Fibroblast of gingiva (primary cell): ENCODE results near the gene UVRAG.
A peak's percentile ranks its signal among the peaks of the same experiment; 100 is the strongest.
"Not testable (repeated sequence)": the region's sequence is repeated elsewhere in the genome, so short reads cannot be mapped to it uniquely, and the experiment has no call there.

Source experiments
- DNase-seq: peaks from one replicate; pipeline ENCODE4 v3.0.0-alpha.2; 2011; ENCODE audit warnings: low read depth

The UVRAG gene

DNA sequence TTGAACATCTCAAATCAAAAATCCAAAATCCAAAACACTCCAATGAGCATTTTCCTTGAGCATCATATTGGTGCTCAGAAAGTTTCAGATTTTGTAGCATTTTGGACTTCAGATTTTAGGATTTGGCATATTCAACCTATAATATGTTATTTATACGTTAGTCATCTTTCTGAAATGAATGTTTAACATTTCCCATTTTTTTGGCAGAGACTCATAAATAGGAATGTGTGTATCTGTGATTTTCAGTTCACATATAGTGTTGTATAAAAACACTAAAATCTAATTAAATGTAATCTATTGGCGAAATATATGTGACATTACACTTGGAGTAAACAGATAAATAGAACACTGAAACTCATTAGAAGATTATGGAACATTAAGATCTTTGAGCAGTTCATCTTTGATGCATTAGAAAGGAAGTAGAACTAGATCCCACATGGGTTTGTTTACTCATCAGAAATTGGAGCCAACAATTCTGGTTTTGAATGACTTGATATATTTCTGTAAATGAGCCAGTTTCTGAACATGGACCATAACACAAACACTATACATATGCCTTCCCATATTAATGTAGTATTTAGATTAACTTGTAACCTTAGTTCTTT lies 153.1 kb downstream of the UVRAG start:
- peak; percentile 47 for DNase-seq

DNA sequence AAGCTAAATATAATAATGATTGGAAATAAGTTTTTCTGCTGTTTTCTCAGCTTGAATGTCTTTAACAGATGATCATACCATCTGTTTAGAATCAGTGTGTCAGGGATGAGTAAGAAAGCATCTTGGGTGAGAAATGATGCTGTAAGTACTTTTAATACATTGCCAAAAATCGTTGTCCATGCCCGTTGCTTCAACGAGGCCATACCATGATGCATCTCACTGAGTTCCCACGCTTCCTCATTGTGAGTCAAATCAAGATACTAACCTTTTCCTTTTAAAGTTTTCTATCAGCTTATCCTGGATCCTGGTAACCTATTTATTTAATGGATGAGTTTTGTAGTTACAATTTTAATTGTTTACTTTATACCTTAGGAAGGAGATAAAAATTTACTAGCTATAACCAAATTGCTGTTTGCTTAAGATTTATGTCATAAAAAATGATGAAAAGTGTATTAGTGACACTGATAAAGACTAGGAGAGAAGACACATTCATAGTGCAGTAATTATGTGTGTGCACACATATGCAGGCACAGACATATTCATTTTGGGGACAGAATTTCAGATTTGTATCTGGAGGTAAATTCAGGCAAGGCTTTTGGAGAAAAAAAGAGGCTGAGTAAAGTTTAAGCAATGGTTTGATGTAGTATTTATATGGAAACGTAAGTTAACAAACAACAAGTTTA lies 154.8 kb downstream of the UVRAG start:
- peak; percentile 78 for DNase-seq

DNA sequence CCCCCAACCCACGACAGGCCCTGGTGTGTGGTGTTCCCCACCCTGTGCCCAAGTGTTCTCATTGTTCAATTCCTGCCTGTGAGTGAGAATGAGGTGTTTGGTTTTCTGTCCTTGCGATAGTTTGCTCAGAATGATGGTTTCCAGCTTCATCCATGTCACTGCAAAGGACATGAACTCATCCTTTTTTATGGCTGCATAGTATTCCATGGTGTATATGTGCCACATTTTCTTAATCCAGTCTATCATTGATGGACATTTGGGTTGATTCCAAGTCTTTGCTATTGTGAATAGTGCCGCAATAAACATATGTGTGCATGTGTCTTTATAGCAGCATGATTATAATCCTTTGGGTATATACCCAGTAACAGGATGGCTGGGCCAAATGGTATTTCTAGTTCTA lies 158.7 kb downstream of the UVRAG start:
- DNase-seq = not testable (repeated sequence)

DNA sequence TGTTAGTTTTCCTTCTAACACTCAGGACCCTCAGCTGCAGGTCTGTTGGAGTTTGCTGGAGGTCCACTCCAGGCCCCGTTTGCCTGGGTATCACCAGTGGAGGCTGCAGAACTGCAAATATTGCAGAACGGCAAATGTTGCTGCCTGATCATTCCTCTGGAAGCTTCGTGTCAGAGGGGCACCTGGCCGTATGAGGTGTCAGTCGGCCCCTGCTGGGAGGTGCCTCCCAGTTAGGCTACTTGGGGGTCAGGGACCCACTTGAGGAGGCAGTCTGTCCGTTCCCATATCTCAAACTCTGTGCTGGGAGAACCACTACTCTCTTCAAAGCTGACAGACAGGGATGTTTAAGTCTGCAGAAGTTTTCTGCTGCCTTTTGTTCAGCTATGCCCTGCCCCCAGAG lies 164.1 kb downstream of the UVRAG start:
- DNase-seq = not testable (repeated sequence)

DNA sequence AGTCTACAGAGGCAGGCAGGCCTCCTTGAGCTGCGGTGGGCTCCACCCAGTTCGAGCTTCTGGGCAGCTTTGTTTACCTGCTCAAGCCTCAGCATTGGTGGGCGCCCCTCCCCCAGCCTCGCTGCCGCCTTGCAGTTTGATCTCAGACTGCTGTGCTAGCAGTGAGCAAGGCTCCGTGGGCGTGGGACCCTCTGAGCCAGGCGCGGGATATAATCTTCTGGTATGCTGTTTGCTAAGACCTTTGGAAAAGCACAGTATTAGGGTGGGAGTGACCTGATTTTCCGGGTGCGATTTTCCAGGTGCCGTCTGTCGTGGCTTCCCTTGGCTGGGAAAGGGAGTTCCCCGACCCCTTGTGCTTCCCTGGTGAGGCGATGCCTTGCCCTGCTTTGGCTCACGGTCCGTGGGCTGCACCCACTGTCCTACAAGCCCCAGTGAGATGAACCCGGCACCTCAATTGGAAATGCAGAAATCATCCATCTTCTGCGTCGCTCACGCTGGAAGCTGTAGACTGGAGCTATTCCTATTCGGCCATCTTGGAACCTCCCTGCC lies 164.5 kb downstream of the UVRAG start:
- not testable (repeated sequence) for DNase-seq

DNA sequence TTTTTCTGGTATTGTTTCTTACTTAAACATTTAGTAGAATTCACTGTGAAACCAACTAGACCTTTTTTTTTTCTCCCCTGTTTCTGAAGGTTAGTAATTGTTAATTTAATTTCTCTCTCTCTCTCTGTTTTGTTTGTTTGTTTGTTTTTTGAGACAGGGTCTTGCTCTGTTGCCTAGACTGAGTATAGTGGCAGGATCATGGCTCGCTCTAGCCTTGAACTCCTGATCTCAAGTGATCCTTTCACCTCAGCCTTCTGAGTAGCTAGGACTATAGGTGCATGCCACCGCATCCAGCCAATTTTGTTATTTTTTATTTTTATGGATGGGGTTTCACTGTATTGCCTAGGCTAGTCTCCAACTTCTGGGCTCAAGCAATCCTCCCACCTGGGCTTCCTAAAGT lies 165.0 kb downstream of the UVRAG start:
- DNase-seq = no peak

DNA sequence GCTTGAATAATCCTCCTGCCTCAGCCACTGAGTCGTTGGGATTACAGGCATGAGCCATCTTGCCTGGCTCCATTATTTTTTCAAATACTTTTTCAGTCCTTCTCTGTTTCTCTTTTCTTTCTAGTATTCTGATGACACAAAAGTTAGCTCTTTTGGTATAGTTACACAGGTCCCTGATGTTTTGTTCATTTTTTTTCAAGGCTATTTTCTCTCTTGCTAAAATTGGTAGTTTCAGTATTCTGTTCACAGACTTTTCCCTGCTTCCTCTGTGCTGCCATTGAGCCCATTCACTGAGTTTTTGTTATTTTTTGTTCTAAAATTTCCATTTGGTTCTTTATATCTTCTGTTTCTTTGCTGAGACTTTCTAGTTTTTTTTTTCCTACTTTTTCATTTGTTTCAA lies 166.5 kb downstream of the UVRAG start:
- DNase-seq = no peak

DNA sequence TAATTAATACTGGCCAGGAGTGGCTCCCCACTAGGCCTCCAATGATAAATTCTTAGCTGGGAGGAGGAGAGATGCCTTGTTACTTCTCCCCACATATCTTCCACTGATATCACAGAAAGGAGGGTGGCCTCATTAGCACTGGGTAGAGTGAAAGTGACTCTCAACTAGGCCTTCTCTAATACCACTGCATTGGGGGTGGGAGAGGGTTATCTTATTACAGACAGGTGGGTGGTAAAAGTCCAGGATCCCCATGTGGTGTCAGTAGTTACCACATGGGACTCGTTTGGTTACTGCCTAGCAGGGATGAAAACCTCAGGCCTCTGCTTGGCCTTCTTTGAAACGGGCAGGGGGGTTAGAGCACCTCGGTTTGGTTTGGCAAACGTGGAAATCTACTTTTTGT lies 167.3 kb downstream of the UVRAG start:
- no peak for DNase-seq

DNA sequence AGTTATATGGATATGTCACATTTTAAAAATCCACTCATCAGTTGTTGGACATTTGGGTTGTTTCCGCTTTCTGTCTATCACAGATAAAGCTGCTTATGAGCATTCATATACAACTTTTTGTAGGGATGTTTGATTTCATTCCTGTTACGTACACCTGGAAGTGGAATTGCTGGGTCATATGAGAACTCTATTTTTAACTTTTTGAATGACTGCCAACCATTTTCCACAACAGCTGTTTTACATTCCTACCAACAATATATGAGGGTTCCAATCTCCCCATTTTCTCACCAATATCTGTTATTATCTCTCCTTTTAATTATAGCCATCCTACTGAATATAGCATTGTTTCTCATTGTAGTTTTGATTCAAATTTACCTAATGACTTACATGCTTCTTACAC lies 172.0 kb downstream of the UVRAG start:
- DNase-seq = no peak

DNA sequence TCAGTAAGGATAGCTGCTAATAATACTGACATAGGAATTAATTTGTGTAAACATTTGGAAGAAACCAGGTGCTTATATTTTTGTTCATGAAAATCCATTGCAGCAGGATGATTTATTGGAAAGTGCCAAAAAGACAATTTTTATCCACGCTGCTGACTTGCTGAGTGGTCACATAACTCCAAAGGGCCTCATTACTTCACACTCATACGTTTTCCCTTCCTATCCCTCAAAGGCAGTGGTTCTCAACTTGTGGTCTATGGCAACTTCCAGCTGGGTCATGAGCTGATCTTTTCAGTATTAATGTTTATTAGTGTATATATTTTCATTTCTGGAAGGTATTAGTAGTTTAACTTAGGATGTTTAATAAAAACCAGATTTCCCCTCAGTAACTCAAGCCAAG lies 178.1 kb downstream of the UVRAG start:
- DNase-seq = peak; percentile 7

DNA sequence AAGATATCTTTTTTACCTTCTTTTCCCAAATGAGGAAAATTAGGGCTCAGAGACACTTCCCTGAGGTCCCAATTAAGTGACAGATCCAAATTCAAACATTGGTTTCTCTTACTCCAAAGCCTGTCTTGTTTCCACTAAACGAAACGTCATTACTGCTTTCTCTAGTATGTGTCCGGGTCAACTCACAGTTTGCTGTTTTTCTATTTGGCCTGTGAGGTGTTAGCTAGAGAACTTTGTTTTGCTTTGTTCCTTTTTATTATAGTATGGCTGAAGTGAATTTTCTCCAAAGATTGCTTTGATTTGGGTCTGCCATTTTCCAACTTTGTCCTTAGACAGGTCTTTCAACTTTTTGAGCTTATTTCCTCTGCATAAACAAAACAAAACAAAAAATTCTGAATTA lies 179.6 kb downstream of the UVRAG start:
- DNase-seq = no peak

DNA sequence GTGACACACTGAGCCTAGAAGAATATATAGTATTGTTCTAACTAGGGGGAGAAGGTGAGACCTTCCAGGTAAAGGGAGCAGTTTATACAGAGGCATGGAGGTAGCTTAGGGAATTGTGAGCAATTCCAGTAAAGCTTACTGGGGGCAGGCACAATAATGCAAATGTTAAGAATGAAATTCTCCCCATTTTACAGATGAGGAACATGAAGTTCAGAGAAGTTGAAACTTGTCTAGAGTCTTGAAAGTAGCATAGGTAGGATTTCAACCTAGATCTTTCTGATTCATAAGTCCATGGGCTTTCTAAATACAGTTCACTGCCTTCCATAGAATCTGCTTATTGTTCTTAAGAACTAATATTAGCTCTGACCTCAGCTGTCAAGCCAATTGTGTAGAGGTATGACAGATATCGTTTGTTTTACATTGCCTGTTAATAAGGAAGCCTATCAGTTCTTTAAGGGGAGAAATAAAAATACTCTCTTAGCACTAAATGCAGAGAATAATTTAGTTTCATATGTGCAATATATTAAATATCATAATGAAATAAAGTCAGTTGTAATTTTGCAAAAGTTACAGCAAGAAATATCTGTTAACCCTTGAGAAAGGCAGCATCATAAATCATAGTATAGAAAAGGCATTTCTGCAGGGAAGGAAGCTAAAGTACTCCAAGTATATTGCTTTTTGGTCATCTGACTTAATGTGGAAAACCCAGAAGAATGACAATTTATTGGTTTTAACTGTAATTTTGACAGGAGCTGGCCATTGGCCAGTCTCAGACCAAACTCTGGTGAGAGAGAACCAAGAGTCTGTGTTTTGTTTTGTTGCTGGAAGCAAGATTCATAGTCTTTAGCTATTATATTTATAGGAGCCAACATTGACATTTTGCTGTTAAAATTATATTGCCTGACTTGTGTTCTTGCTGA lies 181.8 kb downstream of the UVRAG start:
- DNase-seq = no peak

DNA sequence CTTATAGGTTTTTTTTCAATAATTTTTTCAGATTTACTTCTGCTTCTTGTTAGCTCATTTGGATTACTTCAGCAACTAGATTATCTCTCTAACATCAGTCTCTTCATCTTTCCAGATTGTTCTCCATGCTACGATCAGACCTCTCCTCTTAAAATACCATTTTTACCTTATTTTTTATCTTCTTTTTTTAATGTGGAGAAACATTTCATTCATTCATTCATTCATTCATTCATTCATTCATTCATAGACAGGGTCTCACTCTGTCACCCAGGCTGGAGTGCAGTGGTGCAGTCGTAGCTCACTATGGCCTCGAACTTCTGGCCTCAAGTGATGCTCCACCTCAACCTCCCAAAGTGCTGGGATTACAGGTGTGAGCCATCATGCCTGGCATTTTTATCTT lies 189.4 kb downstream of the UVRAG start:
- DNase-seq = no peak

DNA sequence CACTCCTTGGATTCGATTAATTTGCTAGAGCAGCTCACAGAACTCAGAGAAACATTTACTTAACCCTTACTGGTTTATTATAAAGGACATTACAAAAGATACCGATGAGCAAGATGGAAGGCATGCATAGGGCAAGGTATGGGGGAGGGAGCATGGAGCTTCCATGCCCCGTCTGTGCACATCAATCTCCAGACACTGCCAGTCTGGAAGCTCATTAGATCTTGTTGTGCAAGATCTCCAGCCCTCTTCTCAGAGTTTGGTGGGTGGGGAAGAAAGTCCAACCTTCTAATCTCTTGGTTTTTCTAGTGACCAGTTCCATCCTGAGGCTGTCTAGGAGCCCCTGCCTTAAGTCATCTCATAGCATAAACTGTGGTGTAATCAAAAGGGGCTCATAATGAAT lies 190.7 kb downstream of the UVRAG start:
- DNase-seq = no peak

DNA sequence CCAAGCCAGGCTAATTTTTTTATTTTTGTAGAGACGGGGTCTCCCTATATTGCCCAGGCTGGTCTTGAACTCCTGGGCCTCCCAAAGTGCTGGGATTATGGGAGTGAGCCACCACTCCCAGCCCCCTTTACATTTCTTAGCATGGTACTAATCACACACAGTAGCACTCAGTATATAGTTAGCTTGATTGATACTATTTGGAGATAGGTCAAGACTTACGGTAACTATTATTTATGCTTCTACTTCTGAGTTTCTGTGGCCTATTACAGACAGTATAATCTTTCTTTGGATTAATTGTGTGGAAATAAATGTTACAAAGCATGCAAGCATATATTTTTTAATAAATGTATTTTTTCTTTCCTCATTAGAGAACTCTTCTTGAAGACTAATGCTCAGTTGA lies 192.2 kb downstream of the UVRAG start:
- DNase-seq = no peak

DNA sequence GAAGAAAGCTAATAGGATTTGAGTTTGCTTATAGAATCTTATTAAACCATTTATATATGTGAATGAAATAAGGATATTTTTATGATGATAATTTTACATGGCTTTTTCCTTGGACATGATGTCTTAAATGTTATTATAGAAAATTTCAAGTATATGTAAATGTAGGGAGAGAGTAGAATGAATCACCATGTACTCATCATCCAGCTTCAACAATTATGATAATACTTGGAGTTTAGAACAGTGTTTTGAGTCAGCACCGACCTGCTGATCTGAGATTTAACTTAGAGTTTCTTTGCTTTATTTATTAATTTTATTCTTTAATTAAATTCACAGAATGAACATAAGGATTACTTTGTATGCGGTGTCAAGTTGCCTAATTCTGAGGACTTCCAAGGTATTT lies 193.5 kb downstream of the UVRAG start:
- peak; percentile 12 for DNase-seq

DNA sequence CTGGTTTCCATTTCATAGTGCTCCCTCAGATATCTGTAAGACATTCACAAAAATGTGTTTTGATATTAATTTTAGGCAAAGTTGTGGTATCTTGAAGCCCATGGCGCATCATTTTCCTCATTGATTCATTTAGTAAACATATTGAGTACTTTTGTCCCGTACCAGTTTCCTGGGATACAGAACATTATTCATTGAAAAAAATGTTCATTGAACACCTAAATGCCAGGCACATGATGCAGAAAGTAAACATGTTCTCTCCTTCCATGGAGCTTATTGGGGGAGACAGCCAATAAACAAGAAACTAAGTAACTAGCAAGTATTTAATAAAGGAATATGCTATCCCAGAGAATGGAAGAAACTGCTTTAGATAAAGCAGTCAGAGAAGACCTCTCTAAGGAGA lies 195.0 kb downstream of the UVRAG start:
- no peak for DNase-seq

DNA sequence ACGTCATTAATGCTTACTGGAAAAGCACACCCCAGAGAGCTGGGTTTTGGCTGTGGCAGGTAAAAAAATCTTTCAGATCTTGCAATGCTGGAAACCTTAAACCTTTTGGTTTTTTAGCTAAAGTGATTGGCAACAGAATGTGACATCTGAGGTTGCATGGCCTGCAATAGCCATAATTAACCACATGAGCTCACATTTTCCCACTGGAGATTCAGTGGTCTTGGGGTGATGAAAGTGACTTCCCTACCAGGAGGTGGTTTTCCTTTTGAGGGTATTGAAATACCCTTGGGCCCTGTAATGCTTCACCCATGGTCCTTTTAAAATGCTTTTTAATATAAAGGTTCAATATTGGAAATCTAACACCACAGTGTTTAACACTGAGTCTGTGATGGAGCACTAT lies 198.5 kb downstream of the UVRAG start:
- DNase-seq = no peak

DNA sequence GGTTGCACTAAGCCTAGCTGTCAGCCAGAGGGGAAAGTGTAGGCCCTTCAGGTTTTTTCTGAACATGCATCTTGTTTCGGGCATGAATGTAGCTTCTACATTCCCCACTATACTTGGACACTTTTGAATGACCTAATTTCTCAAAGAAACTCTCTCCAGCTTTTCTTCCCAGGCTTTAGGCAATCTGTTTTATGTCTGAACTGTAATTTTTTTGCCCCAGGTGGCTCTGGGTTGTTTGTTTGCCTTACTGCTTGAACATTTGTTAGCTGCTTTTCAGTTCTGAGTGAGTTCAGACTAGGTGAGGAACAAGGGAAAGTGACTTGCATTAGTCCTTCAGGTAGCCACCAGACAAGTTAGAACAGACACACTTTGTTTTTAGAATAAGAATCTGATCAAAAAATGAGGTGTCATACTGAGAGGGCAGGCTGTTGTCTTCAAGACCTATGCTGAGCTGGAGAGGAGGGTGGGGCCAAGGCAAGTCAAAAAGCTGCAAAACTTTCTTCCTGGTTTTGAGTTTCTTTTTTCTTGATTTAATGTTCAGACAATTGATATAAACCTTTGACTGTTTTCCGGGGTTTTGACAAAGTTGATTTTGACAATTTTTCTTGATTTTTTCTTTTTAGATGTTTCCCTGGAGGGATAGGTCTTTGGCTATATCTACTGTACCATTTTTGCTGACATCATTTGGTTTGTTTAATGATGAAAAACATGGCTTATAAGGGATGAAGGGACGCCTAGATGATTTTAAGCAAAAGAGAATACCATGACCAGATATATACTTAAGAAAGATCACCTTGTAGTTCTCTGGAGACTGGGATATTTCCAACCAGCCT lies 208.4 kb downstream of the UVRAG start:
- no peak for DNase-seq

DNA sequence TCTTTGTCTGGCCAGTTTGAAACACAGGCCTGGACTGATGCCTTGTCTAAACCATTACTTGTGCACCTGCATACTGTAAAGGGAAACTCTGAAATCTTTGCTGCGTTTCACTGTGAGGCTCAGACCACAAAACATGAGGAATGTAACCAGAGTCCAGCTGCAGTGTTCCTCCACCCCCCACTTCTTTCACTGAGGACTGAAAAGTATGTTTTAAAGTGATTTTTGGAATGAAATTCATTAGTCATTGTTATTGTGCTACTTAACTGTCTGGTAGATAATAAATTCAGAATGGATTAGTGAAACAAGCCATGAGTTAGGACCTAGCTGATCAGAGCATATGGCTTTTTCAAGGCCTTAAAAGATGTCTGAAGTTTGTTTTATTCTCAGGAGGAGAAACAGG lies 210.1 kb downstream of the UVRAG start:
- DNase-seq = peak; percentile 69

DNA sequence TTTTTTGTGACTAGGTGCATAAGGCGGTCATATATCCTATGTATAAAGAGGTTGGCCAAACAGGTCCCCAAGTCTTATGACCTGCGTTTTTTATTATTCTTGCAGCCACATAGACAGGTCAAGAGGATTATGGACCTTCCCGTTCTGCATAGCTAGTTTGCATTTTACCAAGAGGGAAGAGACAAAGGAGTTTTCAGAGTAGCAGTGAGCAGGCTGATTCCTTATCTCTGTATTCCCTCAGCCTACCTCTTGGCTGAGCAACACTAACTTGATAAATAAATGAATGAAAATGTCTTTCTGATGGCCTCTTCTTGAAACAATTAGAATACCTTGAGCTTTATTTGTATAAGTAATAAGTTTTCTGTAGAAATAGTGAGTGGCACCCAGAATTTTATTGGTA lies 210.8 kb downstream of the UVRAG start:
- DNase-seq = no peak

DNA sequence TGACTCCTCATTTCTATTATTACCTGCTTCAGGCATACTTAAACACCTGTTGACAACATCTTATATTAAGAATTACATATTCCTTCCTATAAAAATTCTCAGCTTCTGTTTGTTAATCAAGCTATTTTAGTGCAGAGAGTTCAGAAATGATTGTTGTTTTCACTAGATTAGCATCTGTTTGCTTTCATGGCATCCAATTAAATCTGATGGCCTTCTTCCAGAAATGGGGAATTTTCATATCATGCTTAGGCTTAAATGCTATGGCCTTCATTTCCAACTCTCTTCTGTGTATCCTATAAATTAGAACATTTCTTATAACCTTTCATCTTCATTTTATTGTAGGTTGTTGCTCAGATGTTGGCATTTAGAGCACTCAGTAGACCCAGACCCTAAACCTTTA lies 211.3 kb downstream of the UVRAG start:
- DNase-seq = no peak
